Lower lobe of right lung (tissue), 2 donors: ENCODE measurements around the gene KCTD16. TPM values are rescaled to one million over a fixed set of nuclear protein-coding genes. Genes with fewer than 3 reads are reported as not detected.

Experiments
- ATAC-seq, 2 donors: fragments of 200-7000 bp; cut with Tn5 transposase; one replicate each; pipeline ENCODE4 v1.9.1; 2020 to 2022; ENCODE audit warnings: mild to moderate bottlenecking in 2 of 2, moderate library complexity in 2 of 2
- DNase-seq: peaks from one replicate; pipeline ENCODE4 v3.0.0-alpha.2; 2020
- H3K27ac ChIP-seq: fragments of 200-600 bp; one replicate; pipeline ENCODE4 v1.8.0; 2022
- H3K27me3 ChIP-seq: fragments of 200-600 bp; one replicate; pipeline ENCODE4 v1.8.0; 2022; ENCODE audit warnings: low read depth
- H3K36me3 ChIP-seq: fragments of 200-600 bp; one replicate; pipeline ENCODE4 v1.8.0; 2022; ENCODE audit warnings: mild to moderate bottlenecking
- H3K4me1 ChIP-seq: fragments of 200-600 bp; one replicate; pipeline ENCODE4 v1.8.0; 2022
- H3K4me3 ChIP-seq: fragments of 200-600 bp; one replicate; pipeline ENCODE4 v1.8.0; 2022; ENCODE audit warnings: mild to moderate bottlenecking
- H3K9me3 ChIP-seq: fragments of 200-600 bp; one replicate; pipeline ENCODE4 v1.8.0; 2022
- intact Hi-C: fragments of 100-400 bp; cut with DNase I; formaldehyde crosslinking; loops from one replicate; pipeline ENCODE4 v1.11.0; 2022
- total RNA-seq: library from RNA; stranded (reverse); fragmentation: NEBNext Ultra II Directional; extraction: Animal tissue kit (Norgen Biotek cat#: 25700); gene quantifications from one replicate; pipeline ENCODE4 v1.2.1, GENCODE V29; 2021
- TF ChIP-seq, protein P1 (sequence below): fragments of 200-600 bp; IDR thresholded peaks from one replicate; pipeline ENCODE4 v1.8.0; 2022; ENCODE audit warnings: antibody characterized with exemption, mild to moderate bottlenecking
- donor health status: DM: no; HTN: yes; CAD: no; lungs with severe emphysema.

The KCTD16 gene
- total RNA-seq, 1 donor from 2014 or later = 2.5 TPM

DNA sequence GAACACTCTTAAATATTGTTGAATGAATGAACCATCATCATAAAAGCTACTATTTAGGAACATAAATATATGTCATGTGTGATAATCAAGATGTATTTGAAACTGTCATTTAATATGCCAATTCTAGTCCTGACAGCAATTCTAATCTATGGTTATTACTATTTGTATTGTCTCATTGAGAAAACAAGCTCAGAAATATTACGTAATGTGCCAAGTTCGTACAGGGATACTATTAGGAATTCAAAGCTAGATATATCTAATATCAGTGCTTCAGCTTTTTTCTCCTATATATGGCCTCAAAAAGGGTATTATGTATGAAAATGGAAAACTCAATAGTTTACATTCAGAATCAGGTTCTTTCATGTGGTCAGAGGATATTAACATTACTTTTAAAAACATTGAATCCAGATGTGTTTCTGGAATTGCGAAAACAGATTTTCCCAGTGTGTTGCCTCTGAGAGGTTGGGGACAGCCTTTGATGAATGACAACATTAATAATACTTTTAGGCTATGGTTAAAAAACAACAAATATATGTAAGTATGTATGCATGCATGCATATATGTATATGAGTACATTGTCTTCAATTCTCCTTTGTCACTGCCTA lies 95.1 kb downstream of the KCTD16 start:
- Histone ChIP-seq H3K9me3 (peaks cover 6% of the 10 kb centered on the region), H3K4me1 (no peaks in the 10 kb centered on the region), H3K27ac (no peak overlapping the region), H3K36me3 (no peaks in the 10 kb centered on the region), H3K27me3 (no peaks in the 10 kb centered on the region), H3K4me3 (no peak overlapping the region)
- intact Hi-C loops = no loop called here
- TF ChIP-seq, protein P1, sequence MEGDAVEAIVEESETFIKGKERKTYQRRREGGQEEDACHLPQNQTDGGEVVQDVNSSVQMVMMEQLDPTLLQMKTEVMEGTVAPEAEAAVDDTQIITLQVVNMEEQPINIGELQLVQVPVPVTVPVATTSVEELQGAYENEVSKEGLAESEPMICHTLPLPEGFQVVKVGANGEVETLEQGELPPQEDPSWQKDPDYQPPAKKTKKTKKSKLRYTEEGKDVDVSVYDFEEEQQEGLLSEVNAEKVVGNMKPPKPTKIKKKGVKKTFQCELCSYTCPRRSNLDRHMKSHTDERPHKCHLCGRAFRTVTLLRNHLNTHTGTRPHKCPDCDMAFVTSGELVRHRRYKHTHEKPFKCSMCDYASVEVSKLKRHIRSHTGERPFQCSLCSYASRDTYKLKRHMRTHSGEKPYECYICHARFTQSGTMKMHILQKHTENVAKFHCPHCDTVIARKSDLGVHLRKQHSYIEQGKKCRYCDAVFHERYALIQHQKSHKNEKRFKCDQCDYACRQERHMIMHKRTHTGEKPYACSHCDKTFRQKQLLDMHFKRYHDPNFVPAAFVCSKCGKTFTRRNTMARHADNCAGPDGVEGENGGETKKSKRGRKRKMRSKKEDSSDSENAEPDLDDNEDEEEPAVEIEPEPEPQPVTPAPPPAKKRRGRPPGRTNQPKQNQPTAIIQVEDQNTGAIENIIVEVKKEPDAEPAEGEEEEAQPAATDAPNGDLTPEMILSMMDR = no peak
- DNase-seq = no peak
- no peak for ATAC-seq

DNA sequence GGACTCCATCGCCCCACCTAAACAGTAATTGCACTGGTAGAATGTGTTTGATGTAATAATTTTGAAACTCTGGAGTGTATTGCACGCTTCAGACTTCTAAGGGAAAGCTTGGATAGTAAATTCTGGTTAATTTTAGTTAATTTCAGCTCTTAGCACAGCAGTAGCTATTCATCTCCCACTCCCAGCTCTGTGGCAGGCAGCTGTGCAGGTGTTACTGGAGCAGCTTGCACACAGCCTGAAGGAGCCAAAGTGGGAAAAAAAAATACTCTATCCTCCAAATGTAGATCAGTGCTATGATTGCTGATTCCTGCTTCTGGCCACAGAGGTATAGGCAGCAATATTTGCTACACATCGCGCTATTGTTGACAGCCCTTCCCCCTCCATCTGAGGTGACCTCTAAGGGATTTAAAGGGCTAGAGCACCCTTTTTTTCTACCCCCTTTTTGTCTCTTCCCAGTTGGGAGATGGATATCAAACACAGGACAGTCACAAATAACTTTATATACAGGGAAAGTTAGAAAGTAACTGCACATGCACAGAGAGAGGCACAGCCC lies 97.4 kb downstream of the KCTD16 start:
- Histone ChIP-seq H3K27me3 (no peaks in the 10 kb centered on the region), H3K9me3 (peaks cover 12% of the 10 kb centered on the region), H3K4me3 (no peak overlapping the region), H3K36me3 (no peaks in the 10 kb centered on the region), H3K4me1 (no peaks in the 10 kb centered on the region), H3K27ac (no peak overlapping the region)
- TF ChIP-seq, protein P1 = no peak
- ATAC-seq = no peak
- DNase-seq = no peak
- intact Hi-C loops = no loop called here

DNA sequence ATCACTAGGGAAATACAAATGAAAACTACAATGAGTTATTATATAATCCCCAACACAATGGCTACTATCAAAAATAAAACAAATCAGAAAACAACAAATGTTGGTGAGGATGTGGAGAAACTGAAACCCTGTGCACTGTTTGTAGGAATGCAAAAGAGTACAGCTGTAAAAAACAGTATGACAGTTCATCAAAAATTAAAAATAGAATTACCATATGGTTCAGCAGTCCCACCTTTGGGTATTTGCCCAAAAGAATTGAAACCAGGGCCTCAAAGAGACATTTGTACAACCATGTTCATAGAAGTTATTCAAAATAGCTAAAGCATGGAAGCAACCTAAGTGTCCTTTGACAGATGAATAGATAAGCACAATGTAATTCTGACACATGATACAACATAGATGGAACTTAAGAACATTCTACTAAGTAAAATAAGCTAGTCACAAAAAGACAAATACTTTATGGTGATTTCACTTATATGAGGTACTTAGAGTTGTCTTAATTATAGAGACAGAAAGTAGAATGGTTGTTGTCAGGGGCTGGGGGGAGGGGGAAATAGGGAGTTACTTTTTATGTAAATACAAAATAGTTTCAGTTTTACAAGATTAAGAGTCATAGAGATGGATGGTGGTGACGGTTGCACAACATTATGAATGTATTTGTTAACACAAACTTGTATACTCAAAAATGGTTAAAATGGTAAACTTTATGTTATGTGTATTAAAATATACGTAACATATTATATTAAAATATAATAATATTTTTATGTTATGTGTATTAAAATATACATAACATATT lies 102.8 kb downstream of the KCTD16 start:
- DNase-seq = no peak
- Histone ChIP-seq H3K27me3 (no peaks in the 10 kb centered on the region), H3K9me3 (peaks cover 12% of the 10 kb centered on the region), H3K36me3 (no peaks in the 10 kb centered on the region), H3K4me1 (no peaks in the 10 kb centered on the region), H3K27ac (no peak overlapping the region), H3K4me3 (no peak overlapping the region)
- intact Hi-C loops = no loop called here
- ATAC-seq = no peak
- TF ChIP-seq, protein P1 = no peak

DNA sequence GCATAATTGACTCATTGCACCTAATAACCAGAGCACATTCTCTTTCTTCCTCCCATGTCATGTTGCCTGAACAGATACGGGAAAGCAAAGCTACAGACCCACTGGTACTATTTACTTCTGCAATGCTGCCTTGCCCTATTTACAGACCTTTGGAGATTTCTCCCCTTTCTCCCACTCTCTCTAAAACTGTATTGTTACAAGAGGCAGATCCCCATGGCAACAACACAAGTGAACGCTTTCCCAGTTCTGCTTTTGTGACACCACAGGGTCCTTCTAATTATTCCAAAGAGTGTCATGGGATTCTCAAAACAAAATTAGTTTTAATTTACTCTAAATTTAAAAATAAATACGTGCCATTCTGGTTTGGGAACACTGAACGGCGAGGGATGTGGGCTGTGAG lies 104.7 kb downstream of the KCTD16 start:
- Histone ChIP-seq H3K4me1 (no peaks in the 10 kb centered on the region), H3K9me3 (peaks cover 6% of the 10 kb centered on the region), H3K36me3 (no peaks in the 10 kb centered on the region), H3K4me3 (no peak overlapping the region), H3K27me3 (no peaks in the 10 kb centered on the region), H3K27ac (no peak overlapping the region)
- intact Hi-C loops = no loop called here
- TF ChIP-seq, protein P1 = no peak
- DNase-seq (no peak), ATAC-seq (peak in 1 of 2 donors; percentile 29)

DNA sequence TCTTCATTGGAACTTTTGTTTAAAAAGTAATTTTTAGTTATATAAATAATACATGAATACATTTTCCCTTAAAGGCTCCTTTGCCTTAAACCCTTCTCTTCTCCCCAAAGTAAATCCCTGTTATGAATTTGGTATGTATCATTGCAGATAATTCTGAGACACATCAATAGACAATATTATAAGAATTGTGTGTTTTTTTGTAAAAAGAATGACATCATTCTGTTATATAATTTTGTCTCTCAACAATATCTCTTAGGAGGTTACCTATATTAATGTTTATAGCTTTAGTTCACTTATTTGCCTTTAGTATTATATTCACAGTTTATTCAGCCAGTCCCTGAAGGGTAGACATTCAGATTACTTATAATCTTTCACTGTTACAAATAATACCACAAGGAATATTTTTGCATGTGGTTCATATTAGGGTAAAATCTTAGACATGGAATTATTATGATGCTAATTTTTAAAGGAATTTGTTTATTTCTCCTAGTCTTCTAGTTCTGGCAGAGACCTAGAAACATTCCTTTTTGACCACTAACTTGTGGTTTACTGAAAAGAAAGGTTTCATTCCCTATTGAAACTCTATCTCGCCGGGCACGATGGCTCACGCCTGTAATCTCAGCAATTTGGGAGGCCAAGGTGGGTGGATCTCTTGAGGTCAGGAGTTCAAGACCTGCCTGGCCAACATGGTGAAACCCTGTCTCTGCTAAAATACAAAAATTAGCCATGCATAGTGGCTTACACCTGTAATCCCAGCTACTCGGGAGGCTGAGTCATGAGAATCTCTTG lies 105.6 kb downstream of the KCTD16 start:
- H3K9me3 ChIP-seq = peaks cover 6% of the 10 kb centered on the region
- DNase-seq (no peak), ATAC-seq (no peak)
- H3K36me3 ChIP-seq = no peaks in the 10 kb centered on the region
- no peak overlapping the region for H3K27ac ChIP-seq
- no peaks in the 10 kb centered on the region for H3K27me3 ChIP-seq
- no peak overlapping the region for H3K4me3 ChIP-seq
- TF ChIP-seq, protein P1 = no peak
- intact Hi-C loops = no loop called here
- no peaks in the 10 kb centered on the region for H3K4me1 ChIP-seq
